ENCODE data around the gene RNF130.
"Not testable (repeated sequence)": the region's sequence is repeated elsewhere in the genome, so short reads cannot be mapped to it uniquely, and the experiment has no call there.

Gene RNF130

GRCh38 chr5:179998485-179998884, 73.1 kb downstream of the RNF130 start:
- no peak overlapping the region for H3K9ac ChIP-seq (ENCODE audit: low read depth, low read length)
- no peaks in the 10 kb centered on the region for H3K27me3 ChIP-seq (ENCODE audit: insufficient read depth, low read length)
- H3K9me3 ChIP-seq (ENCODE audit: insufficient read depth, low read depth, low read length), result peaks cover 14% of the 10 kb centered on the region; the same call in 1 of the 2 replicates
- no peak overlapping the region for H3K27ac ChIP-seq (ENCODE audit: low read length)
- no peak overlapping the region for H3K4me3 ChIP-seq (ENCODE audit: low read length)
- no peaks in the 10 kb centered on the region for H3K4me1 ChIP-seq (ENCODE audit: insufficient read depth, low read length)
- H3K36me3 ChIP-seq (ENCODE audit: insufficient read depth, low read depth, low read length), result peaks cover 26% of the 10 kb centered on the region

GRCh38 chr5:179994583-179995323, 76.8 kb downstream of the RNF130 start:
- Histone ChIP-seq H3K9me3 (ENCODE audit: insufficient read depth, low read depth, low read length) (peaks cover 14% of the 10 kb centered on the region), H3K27ac (ENCODE audit: low read length) (no peak overlapping the region), H3K4me3 (ENCODE audit: low read length) (no peak overlapping the region), H3K36me3 (ENCODE audit: insufficient read depth, low read depth, low read length) (no peaks in the 10 kb centered on the region), H3K27me3 (ENCODE audit: insufficient read depth, low read length) (no peaks in the 10 kb centered on the region), H3K4me1 (ENCODE audit: insufficient read depth, low read length) (no peaks in the 10 kb centered on the region), H3K9ac (ENCODE audit: low read depth, low read length) (no peak overlapping the region)

- peaks cover 14% of the 10 kb centered on the region for H3K9me3 ChIP-seq (ENCODE audit: insufficient read depth, low read depth, low read length)
- not testable (repeated sequence) for H3K27me3 ChIP-seq (ENCODE audit: insufficient read depth, low read length); H3K36me3 ChIP-seq (ENCODE audit: insufficient read depth, low read depth, low read length); H3K27ac ChIP-seq (ENCODE audit: low read length); H3K4me1 ChIP-seq (ENCODE audit: insufficient read depth, low read length); H3K4me3 ChIP-seq (ENCODE audit: low read length); H3K9ac ChIP-seq (ENCODE audit: low read depth, low read length)
These were observed 78.7 kb downstream of the RNF130 start for GRCh38 chr5:179992855-179993254.

GRCh38 chr5:179991106-179991505, 80.5 kb downstream of the RNF130 start:
- no peaks in the 10 kb centered on the region for H3K27me3 ChIP-seq (ENCODE audit: insufficient read depth, low read length)
- H3K9ac ChIP-seq (ENCODE audit: low read depth, low read length), result no peak overlapping the region
- H3K36me3 ChIP-seq (ENCODE audit: insufficient read depth, low read depth, low read length), result no peaks in the 10 kb centered on the region
- peaks cover 14% of the 10 kb centered on the region for H3K9me3 ChIP-seq (ENCODE audit: insufficient read depth, low read depth, low read length)
- H3K27ac ChIP-seq (ENCODE audit: low read length), result no peak overlapping the region
- H3K4me3 ChIP-seq (ENCODE audit: low read length), result no peak overlapping the region
- H3K4me1 ChIP-seq (ENCODE audit: insufficient read depth, low read length), result peaks cover 6% of the 10 kb centered on the region; the same call in 1 of the 2 replicates

- H3K4me1 ChIP-seq (ENCODE audit: insufficient read depth, low read length); H3K27me3 ChIP-seq (ENCODE audit: insufficient read depth, low read length); H3K4me3 ChIP-seq (ENCODE audit: low read length); H3K36me3 ChIP-seq (ENCODE audit: insufficient read depth, low read depth, low read length); H3K27ac ChIP-seq (ENCODE audit: low read length); H3K9me3 ChIP-seq (ENCODE audit: insufficient read depth, low read depth, low read length); H3K9ac ChIP-seq (ENCODE audit: low read depth, low read length): not testable (repeated sequence)
These were observed 81.0 kb downstream of the RNF130 start for GRCh38 chr5:179990525-179990924.

GRCh38 chr5:179986328-179986727, 85.2 kb downstream of the RNF130 start:
- H3K36me3 ChIP-seq (ENCODE audit: insufficient read depth, low read depth, low read length), result no peaks in the 10 kb centered on the region
- H3K4me1 ChIP-seq (ENCODE audit: insufficient read depth, low read length), result peaks cover 6% of the 10 kb centered on the region; the same call in 1 of the 2 replicates
- H3K27ac ChIP-seq (ENCODE audit: low read length), result no peak overlapping the region
- H3K4me3 ChIP-seq (ENCODE audit: low read length), result no peak overlapping the region
- H3K27me3 ChIP-seq (ENCODE audit: insufficient read depth, low read length), result no peaks in the 10 kb centered on the region
- H3K9me3 ChIP-seq (ENCODE audit: insufficient read depth, low read depth, low read length), result no peaks in the 10 kb centered on the region
- no peak overlapping the region for H3K9ac ChIP-seq (ENCODE audit: low read depth, low read length)

- Histone ChIP-seq H3K27ac (ENCODE audit: low read length) (no peak overlapping the region), H3K9ac (ENCODE audit: low read depth, low read length) (no peak overlapping the region), H3K9me3 (ENCODE audit: insufficient read depth, low read depth, low read length) (no peaks in the 10 kb centered on the region), H3K36me3 (ENCODE audit: insufficient read depth, low read depth, low read length) (peaks cover 38% of the 10 kb centered on the region), H3K27me3 (ENCODE audit: insufficient read depth, low read length) (no peaks in the 10 kb centered on the region), H3K4me1 (ENCODE audit: insufficient read depth, low read length) (no peaks in the 10 kb centered on the region), H3K4me3 (ENCODE audit: low read length) (no peak overlapping the region)
These were observed 89.9 kb downstream of the RNF130 start for GRCh38 chr5:179981636-179982035.

GRCh38 chr5:179980767-179981166, 90.8 kb downstream of the RNF130 start:
- Histone ChIP-seq H3K9me3 (ENCODE audit: insufficient read depth, low read depth, low read length) (no peaks in the 10 kb centered on the region), H3K4me1 (ENCODE audit: insufficient read depth, low read length) (no peaks in the 10 kb centered on the region), H3K4me3 (ENCODE audit: low read length) (no peak overlapping the region), H3K27me3 (ENCODE audit: insufficient read depth, low read length) (no peaks in the 10 kb centered on the region), H3K27ac (ENCODE audit: low read length) (no peak overlapping the region), H3K36me3 (ENCODE audit: insufficient read depth, low read depth, low read length) (peaks cover 44% of the 10 kb centered on the region), H3K9ac (ENCODE audit: low read depth, low read length) (no peak overlapping the region)

GRCh38 chr5:179978792-179979191, 92.8 kb downstream of the RNF130 start:
- peaks cover 56% of the 10 kb centered on the region for H3K36me3 ChIP-seq (ENCODE audit: insufficient read depth, low read depth, low read length)
- H3K4me3 ChIP-seq (ENCODE audit: low read length), result no peak overlapping the region
- H3K9me3 ChIP-seq (ENCODE audit: insufficient read depth, low read depth, low read length), result no peaks in the 10 kb centered on the region
- no peak overlapping the region for H3K27ac ChIP-seq (ENCODE audit: low read length)
- H3K27me3 ChIP-seq (ENCODE audit: insufficient read depth, low read length), result no peaks in the 10 kb centered on the region
- no peak overlapping the region for H3K9ac ChIP-seq (ENCODE audit: low read depth, low read length)
- no peaks in the 10 kb centered on the region for H3K4me1 ChIP-seq (ENCODE audit: insufficient read depth, low read length)

- no peaks in the 10 kb centered on the region for H3K27me3 ChIP-seq (ENCODE audit: insufficient read depth, low read length)
- H3K36me3 ChIP-seq (ENCODE audit: insufficient read depth, low read depth, low read length), result peaks cover 65% of the 10 kb centered on the region
- H3K4me3 ChIP-seq (ENCODE audit: low read length), result no peak overlapping the region
- H3K27ac ChIP-seq (ENCODE audit: low read length), result no peak overlapping the region
- H3K9me3 ChIP-seq (ENCODE audit: insufficient read depth, low read depth, low read length), result no peaks in the 10 kb centered on the region
- no peak overlapping the region for H3K9ac ChIP-seq (ENCODE audit: low read depth, low read length)
- H3K4me1 ChIP-seq (ENCODE audit: insufficient read depth, low read length), result no peaks in the 10 kb centered on the region
These were observed 95.8 kb downstream of the RNF130 start for GRCh38 chr5:179975713-179976134.

- Histone ChIP-seq H3K9ac (ENCODE audit: low read depth, low read length) (no peak overlapping the region), H3K36me3 (ENCODE audit: insufficient read depth, low read depth, low read length) (peaks cover 59% of the 10 kb centered on the region), H3K27ac (ENCODE audit: low read length) (no peak overlapping the region), H3K4me3 (ENCODE audit: low read length) (no peak overlapping the region), H3K9me3 (ENCODE audit: insufficient read depth, low read depth, low read length) (no peaks in the 10 kb centered on the region), H3K4me1 (ENCODE audit: insufficient read depth, low read length) (no peaks in the 10 kb centered on the region), H3K27me3 (ENCODE audit: insufficient read depth, low read length) (no peaks in the 10 kb centered on the region)
These were observed 96.4 kb downstream of the RNF130 start for GRCh38 chr5:179974946-179975712.

Measured in iPS-20b (cell line).